MM.1S (cell line): Measurements from ENCODE around the gene PYCARD.

ENCODE experiments used
- DNase-seq: peaks from one replicate; pipeline ENCODE4 v3.0.0-alpha.2; 2015
- H2AFZ ChIP-seq: fragments of 300-600 bp; sonication (generic); 2 replicates; pipeline ENCODE4 v1.6.0; 2016; ENCODE audit warnings: antibody characterized with exemption, low read length
- H3F3A ChIP-seq: fragments of 300-600 bp; sonication (generic); 2 replicates; pipeline ENCODE4 v1.6.1; 2016; ENCODE audit warnings: mild to moderate bottlenecking, antibody characterized with exemption, low read length, moderate library complexity, mixed read lengths; ENCODE audit not compliant: insufficient read depth
- H3K27ac ChIP-seq: fragments of 300-600 bp; sonication (generic); 2 replicates; pipeline ENCODE4 v1.5.1; 2016; ENCODE audit warnings: mild to moderate bottlenecking, low read length
- H3K27me3 ChIP-seq: fragments of 300-600 bp; sonication (generic); replicated peaks from 2 replicates; pipeline ENCODE4 v1.6.0; 2016; ENCODE audit warnings: low read length; ENCODE audit not compliant: insufficient read depth
- H3K36me3 ChIP-seq: fragments of 300-600 bp; sonication (generic); replicated peaks from 2 replicates; pipeline ENCODE4 v1.6.1; 2016; ENCODE audit warnings: mild to moderate bottlenecking, low read length, mixed read lengths; ENCODE audit not compliant: insufficient read depth
- H3K4me1 ChIP-seq: fragments of 300-600 bp; sonication (generic); 2 replicates; pipeline ENCODE4 v1.6.1; 2016; ENCODE audit warnings: low read length, mixed read lengths
- H3K4me2 ChIP-seq: fragments of 300-600 bp; sonication (generic); 2 replicates; pipeline ENCODE4 v1.6.0; 2016; ENCODE audit warnings: low read depth, low read length
- H3K4me3 ChIP-seq: fragments of 300-600 bp; sonication (generic); 2 replicates; pipeline ENCODE4 v1.5.1; 2016; ENCODE audit warnings: low read length, mixed read lengths
- H3K79me2 ChIP-seq: fragments of 300-600 bp; sonication (generic); 2 replicates; pipeline ENCODE4 v1.6.1; 2016; ENCODE audit warnings: mixed run types, low read length, mixed read lengths
- H3K9ac ChIP-seq: fragments of 300-600 bp; sonication (generic); 2 replicates; pipeline ENCODE4 v1.6.1; 2016; ENCODE audit warnings: low read length, mixed read lengths
- H3K9me2 ChIP-seq: fragments of 300-600 bp; sonication (generic); replicated peaks from 2 replicates; pipeline ENCODE4 v1.6.1; 2016; ENCODE audit warnings: mild to moderate bottlenecking, low read length, mixed read lengths; ENCODE audit not compliant: insufficient read depth
- H3K9me3 ChIP-seq: fragments of 300-600 bp; sonication (generic); replicated peaks from 2 replicates; pipeline ENCODE4 v1.6.1; 2016; ENCODE audit warnings: mild to moderate bottlenecking, low read length, mixed read lengths; ENCODE audit not compliant: insufficient read depth
- H4K20me1 ChIP-seq: fragments of 300-600 bp; sonication (generic); 2 replicates; pipeline ENCODE4 v1.6.1; 2016; ENCODE audit warnings: mild to moderate bottlenecking, low read length, moderate library complexity, mixed read lengths; ENCODE audit not compliant: insufficient read depth
- EZH2 ChIP-seq: fragments of 300-600 bp; sonication (generic); optimal IDR thresholded peaks from 2 replicates; pipeline ENCODE3; 2017; ENCODE audit warnings: low read depth, mild to moderate bottlenecking, antibody characterized with exemption, low read length, mixed read lengths
- EZH2phosphoT487 ChIP-seq: fragments of 300-600 bp; sonication (generic); IDR thresholded peaks from 2 replicates; pipeline ENCODE4 v1.6.1; 2018; ENCODE audit warnings: antibody characterized with exemption, low read length
- TF ChIP-seq, protein P1 (sequence below): fragments of 300-600 bp; sonication (generic); IDR thresholded peaks from 2 replicates; pipeline ENCODE4 v1.5.1; 2016; ENCODE audit warnings: antibody characterized with exemption, low read length, mixed read lengths

The PYCARD gene

DNA sequence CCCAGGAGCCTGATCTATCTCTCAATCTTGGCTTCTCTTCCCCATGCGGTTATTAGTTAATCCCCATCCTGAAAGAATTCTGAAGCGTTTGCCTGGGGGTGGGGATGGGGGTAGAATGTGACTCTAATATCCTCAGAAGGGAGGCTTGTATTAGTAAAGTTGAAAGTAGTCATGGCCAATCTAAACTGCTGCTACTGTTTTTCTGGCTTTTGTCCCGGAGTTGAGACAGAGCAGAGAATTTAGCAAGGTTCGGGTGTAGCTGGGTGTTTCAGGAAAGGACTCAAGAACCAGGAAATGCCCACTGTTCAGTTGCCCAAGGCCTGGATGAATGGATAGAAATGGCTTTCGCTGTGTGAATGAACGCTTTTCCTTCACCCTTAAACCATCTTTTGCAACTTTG, 39.6 kb upstream of the PYCARD start:
- H2AFZ ChIP-seq = no peak overlapping the region
- H3K9me2 ChIP-seq = no peaks in the 10 kb centered on the region
- no peak for DNase-seq
- H3K4me1 ChIP-seq = no peaks in the 10 kb centered on the region
- no peak overlapping the region for H3K9ac ChIP-seq
- H3K27me3 ChIP-seq = peaks cover 6% of the 10 kb centered on the region; the same call in 1 of the 2 replicates
- H3K79me2 ChIP-seq = no peaks in the 10 kb centered on the region
- H3K36me3 ChIP-seq = no peaks in the 10 kb centered on the region
- H3K27ac ChIP-seq = no peak overlapping the region
- H3F3A ChIP-seq = no peaks in the 10 kb centered on the region
- no peaks in the 10 kb centered on the region for H3K9me3 ChIP-seq
- TF ChIP-seq, protein P1, sequence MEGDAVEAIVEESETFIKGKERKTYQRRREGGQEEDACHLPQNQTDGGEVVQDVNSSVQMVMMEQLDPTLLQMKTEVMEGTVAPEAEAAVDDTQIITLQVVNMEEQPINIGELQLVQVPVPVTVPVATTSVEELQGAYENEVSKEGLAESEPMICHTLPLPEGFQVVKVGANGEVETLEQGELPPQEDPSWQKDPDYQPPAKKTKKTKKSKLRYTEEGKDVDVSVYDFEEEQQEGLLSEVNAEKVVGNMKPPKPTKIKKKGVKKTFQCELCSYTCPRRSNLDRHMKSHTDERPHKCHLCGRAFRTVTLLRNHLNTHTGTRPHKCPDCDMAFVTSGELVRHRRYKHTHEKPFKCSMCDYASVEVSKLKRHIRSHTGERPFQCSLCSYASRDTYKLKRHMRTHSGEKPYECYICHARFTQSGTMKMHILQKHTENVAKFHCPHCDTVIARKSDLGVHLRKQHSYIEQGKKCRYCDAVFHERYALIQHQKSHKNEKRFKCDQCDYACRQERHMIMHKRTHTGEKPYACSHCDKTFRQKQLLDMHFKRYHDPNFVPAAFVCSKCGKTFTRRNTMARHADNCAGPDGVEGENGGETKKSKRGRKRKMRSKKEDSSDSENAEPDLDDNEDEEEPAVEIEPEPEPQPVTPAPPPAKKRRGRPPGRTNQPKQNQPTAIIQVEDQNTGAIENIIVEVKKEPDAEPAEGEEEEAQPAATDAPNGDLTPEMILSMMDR = no peak
- TF ChIP-seq EZH2 (no peak), EZH2phosphoT487 (no peak)
- no peaks in the 10 kb centered on the region for H4K20me1 ChIP-seq
- H3K4me3 ChIP-seq = no peak overlapping the region
- H3K4me2 ChIP-seq = no peak overlapping the region

DNA sequence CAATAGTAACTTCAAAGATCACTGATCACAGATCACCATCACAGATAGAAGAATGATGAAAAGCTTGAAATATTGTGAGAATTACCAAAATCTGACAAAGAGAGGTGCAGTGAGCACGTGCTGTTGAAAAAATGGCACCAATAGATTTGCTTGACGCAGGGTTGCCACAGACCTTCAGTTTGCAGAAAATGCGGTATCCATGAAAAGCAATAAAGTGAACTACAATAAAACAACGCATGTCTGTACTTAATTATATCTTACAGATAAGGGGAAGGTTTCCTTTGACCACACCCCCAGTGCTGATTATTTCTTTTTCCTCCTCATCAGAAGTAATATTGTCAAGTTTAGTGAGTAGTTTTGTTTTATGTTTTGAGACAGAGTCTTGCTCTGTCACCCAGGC, 35.5 kb upstream of the PYCARD start:
- H3K4me2 ChIP-seq = no peak overlapping the region
- H4K20me1 ChIP-seq = no peaks in the 10 kb centered on the region
- H3F3A ChIP-seq = no peaks in the 10 kb centered on the region
- H3K4me1 ChIP-seq = no peaks in the 10 kb centered on the region
- H3K9me2 ChIP-seq = no peaks in the 10 kb centered on the region
- no peaks in the 10 kb centered on the region for H3K9me3 ChIP-seq
- H2AFZ ChIP-seq = no peak overlapping the region
- TF ChIP-seq EZH2phosphoT487 (no peak), EZH2 (no peak)
- TF ChIP-seq, protein P1 = no peak
- no peak overlapping the region for H3K4me3 ChIP-seq
- no peaks in the 10 kb centered on the region for H3K36me3 ChIP-seq
- no peaks in the 10 kb centered on the region for H3K79me2 ChIP-seq
- no peak overlapping the region for H3K9ac ChIP-seq
- no peak for DNase-seq
- H3K27me3 ChIP-seq = peaks cover 6% of the 10 kb centered on the region; the same call in 1 of the 2 replicates
- H3K27ac ChIP-seq = no peak overlapping the region

DNA sequence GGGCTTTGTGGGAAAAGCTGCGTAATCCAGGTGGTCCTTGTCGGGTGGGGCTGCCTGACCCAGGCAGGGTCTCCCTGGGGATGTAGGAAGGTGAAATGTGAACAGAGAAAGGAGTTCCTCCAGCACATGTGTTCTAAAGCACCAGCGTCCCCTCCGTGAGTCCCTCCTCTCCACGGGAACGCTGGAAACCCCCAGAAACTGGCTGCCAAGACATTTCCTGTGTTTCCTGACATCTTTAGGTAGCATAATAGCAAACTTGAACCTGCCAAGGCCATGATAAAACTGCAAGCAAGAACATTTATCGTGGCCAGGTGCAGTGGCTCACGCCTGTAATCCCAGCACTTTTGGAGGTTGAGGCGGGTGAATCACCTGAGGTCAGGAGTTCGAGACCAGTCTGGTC, 26.9 kb upstream of the PYCARD start:
- Histone ChIP-seq H3K27me3 (peaks cover 17% of the 10 kb centered on the region), H3F3A (no peaks in the 10 kb centered on the region), H3K9me2 (no peaks in the 10 kb centered on the region), H4K20me1 (no peaks in the 10 kb centered on the region), H2AFZ (no peak overlapping the region), H3K27ac (no peak overlapping the region), H3K4me1 (no peaks in the 10 kb centered on the region), H3K79me2 (no peaks in the 10 kb centered on the region), H3K9me3 (no peaks in the 10 kb centered on the region), H3K9ac (no peak overlapping the region), H3K36me3 (no peaks in the 10 kb centered on the region), H3K4me3 (no peak overlapping the region), H3K4me2 (no peak overlapping the region)
- no peak for DNase-seq
- TF ChIP-seq, protein P1 = no peak
- TF ChIP-seq EZH2 (no peak), EZH2phosphoT487 (no peak)
